NCI-H2171 treated with DMSO at 0.1 percent for 48 hours (cell line): ENCODE data around the gene ZNF155.
"Not testable (repeated sequence)": the region's sequence is repeated elsewhere in the genome, so short reads cannot be mapped to it uniquely, and the experiment has no call there.

Experiments used
- DNase-seq: peaks from one replicate; lab custom pipeline; 2025; lab: John Stamatoyannopoulos, UW

Gene ZNF155

DNA sequence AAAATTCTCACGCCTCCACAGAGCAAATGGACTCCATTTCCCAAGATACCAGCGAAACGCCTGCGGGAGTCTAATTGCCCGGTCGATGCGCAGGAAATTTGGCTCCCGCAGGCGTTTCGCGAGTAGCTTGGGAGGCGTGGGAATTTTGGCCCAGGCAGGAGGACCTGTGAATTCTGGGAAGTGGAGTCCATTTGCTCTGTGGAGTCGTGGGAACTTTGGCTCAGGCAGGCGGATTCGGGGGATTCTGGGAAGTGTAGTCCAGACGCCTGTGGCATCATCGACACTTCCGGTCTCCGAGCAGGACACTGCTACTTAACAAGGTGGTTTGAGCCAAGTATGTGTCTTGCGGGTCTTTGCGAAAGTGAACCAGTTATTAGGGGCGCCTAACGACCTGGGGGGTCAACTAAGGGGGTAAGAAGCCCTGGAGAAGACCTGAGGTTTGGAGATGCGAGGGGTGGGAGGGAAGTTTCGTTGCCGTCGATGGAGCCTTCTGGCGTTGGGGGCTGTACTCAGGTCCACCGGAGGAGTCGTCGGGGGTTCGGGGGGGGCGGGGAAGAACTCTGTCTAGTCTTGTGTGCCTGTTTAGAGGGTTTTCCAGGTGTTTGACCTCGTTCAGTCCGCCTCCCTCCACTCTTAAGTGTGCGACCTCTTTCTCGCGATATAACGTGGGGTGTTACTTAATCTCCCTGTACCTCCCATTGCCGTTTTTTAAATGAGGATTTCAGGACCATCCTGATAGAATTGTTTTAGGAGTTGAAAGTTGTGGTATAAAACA lies at the start of gene ZNF155:
Gene ZNF155, plus strand, starts transcription at position 277 of the 775 bp plus-strand sequence. CDS start 4,356 bp downstream, outside the sequence.
- peak; percentile 97 for DNase-seq

DNA sequence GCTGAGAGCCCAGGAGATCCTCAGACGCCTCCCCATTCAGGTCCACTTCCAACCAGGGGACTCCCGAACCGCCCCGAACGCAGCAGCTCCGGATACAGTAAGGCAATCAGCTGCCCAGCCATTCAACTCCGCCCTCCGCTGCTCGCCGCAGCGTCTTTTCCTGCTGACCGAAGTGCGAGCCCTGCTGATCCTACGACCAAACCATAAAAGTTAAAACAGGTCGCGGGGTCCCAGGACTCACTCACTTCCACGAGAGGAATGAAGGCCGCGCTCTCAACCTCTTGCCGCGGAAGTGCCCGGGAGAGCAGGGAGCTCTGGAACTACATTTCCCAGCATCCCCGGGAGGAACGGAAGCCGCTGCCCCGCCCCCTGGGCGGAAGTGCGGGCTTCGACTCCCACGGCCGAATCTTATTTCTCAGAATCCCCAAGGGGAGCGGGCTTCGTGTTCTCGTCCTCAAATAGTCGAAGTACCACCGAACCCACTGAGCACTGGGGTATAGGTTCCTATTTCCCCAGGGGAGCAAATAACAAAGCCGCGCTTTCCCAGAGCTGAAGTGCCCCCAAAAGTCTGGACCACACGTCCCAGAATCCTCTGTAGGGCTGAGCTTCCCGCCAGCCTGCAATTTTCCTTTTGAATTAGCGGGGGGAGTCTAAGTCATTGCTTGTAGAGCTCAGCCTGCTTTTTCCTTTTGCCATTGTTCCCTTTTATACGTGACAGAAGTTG lies 48.8 kb upstream of the ZNF155 start, which contains the start of gene ZNF45:
Gene ZNF45, minus strand, starts transcription at position 298 of the 724 bp plus-strand sequence. CDS start 13,097 bp downstream, outside the sequence.
- DNase-seq = peak; percentile 90

DNA sequence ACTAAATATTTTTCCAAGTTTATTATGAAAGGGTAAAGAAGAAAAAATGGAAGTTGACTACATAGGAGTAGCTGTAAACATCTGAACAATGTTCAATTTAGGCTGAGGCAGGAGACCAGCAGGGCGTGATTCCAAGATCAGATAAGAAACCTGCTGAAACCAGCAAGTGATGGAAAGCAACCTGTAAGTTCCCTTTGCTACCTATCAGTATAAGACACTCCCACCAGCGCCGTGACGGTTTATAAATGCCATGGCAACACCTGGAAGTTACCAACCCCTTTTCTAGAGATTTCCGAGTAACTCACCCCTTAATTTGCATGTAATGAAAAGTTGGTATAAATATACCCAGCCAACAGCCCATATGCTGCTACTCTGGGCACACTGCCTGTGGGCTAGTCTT lies 47.8 kb upstream of the ZNF155 start:
- DNase-seq = peak; percentile 4

DNA sequence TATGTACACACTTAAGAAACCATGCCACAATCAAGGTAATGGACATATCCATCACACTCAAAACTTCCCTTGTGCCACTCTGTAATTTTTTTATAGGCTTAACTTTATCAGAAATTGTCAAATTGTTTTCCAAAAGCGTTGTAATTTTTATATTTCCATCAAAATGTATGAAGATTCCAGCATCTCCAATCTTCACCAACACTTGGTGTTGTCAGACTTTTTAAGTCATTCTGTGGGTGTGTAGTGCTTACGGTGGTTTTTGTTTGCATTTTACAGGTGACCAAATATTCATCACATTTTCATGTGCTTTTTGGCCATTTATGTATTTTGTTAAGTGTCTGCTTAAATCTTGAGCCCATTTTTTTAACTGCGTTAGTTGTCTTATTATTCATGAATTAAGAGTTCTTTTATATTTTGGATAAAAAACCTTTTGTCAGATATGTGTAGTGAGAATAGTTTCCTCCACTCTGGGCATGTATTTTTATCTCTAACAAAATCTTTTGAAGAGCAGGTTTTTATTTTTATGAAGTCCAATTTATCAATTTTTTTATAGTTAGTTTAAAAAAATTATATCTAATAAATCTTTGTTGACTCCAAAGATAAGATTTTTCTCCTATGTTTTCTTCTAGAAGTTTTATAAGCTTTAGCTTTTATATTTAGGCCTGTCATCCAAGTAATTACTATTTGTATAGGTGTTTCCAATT lies 44.3 kb upstream of the ZNF155 start:
- DNase-seq = no peak

DNA sequence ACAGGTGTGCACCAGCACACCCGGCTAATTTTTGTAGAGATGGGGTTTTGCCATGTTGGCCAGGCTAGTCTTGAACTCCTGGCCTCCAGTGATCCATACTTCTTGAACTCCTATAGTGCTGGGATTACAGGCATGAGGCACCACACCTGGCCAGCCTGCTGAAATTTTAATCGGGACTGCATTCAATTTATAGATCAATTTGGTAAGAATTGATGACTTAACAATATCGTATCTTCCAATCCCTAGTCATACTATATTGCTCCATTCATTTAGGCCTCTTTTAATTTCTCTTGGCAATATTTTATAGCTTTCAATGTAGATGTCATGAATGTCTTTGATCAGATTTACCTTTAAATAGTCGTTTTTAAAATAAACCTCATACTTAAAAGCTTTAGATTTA lies 43.3 kb upstream of the ZNF155 start:
- DNase-seq = no peak

DNA sequence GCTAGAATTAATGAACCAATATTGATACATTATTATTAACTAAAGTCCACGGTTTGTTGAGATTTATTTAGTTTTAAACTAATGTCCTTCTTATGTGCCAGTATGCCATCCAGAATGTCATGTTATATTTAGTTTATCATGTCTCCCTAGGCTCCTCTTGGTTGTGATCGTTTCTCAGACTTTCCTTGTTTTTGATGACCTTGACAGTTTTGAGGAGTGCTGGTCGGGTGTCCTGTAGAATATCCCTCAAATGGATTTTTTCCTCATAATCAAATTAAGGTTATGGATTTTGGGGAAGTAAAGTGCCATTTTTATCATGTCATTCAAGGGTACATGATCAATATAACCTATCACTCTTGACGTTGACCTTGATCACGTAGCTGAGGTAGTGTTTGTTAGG lies 42.8 kb upstream of the ZNF155 start:
- DNase-seq = no peak

DNA sequence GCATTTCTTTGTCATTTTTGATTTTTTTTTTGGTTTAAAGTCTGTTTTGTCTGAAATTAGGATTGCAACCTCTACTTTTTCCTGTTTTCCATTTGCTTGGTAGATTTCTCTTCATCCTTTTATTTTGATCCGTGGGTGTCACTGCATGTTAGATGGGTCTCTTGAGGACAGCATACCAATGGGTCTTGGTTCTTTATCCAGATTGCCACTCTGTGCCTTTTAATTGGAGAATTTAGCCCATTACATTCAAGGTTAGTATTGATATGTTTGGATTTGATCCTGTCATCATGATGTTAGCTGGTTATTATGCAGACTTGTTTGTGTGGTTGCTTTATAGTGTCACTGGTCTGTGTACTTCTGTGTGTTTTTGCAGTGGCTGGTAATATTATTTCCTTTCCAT lies 36.6 kb upstream of the ZNF155 start:
- DNase-seq = not testable (repeated sequence)

DNA sequence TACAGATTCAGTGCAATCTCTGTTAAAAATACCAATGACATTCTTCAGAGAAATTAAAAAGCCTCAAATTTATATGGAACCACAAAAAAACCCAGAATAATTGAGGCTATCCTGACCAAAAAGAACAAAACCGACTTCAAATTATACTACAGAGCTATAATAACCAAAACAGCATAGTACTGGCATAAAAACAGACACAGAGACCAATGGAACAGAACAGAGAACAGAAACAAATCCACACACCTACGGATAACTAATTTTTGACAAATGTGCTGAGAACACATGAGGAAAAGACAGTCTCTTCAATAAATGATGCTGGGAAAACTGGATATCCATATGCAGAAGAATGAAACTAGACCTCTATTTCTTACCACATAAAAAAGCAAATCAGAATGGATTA lies 34.2 kb upstream of the ZNF155 start:
- DNase-seq = not testable (repeated sequence)

DNA sequence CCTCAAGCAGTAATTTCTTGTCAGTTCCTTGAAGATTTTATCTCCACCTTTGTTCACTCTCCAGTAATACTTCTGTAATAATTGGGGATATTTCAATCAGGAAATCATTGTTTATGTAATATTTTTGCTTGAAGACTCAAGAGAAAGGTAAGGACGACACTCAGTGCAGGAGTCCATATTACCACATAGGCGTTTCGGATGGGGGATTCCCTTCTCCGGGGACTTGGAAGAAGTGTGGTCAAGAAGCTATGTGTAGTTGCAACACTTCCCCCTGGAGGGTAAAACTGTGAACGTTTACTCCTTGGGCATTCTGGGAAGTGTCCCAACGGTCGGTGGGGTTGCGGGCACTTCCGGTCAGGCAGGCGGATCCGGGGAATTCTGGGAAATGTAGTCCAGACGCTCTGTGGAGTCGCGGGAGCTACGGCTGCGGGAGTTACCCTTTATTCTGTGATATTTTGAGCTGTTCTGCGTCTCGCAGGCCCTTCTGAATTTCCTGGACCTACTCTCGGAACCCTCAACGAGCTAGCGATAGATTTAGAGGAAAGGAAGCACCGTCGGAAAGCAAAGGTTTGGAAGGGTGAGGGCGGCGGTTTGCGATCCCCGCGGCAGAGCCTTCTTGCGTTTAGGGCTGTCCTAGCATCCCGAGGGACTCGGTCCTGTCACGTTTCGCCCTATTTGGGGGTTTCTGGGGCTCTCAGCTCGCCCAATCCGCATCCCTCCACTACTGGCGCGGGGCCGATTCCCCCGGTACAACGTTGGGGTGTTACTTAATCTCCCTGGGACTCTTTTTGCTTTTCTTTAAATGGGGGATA lies 32.9 kb upstream of the ZNF155 start, which contains the start of gene ZNF221:
Gene ZNF221, plus strand, starts transcription at position 395 of the 812 bp plus-strand sequence. CDS start 11,499 bp downstream, outside the sequence.
- peak; percentile 91 for DNase-seq

DNA sequence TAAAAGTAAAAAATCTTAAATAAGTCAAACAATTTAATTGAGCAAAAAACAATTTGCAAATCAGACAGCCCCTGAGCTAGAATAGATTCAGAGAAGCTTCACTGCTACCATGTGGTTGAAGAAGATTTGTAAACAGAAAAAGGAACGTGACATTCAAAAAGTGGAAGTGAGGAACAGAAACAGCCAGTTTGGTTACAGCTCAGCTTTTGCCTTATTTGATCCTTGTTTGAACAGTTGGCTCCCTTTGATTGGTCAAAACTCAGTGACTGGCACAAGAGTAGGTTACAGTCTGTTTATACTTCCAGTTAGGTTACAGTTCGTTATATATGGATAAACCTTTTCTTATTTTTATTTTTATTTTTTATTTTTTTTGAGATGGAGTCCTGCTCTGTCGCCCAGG lies 27.2 kb upstream of the ZNF155 start:
- no peak for DNase-seq

DNA sequence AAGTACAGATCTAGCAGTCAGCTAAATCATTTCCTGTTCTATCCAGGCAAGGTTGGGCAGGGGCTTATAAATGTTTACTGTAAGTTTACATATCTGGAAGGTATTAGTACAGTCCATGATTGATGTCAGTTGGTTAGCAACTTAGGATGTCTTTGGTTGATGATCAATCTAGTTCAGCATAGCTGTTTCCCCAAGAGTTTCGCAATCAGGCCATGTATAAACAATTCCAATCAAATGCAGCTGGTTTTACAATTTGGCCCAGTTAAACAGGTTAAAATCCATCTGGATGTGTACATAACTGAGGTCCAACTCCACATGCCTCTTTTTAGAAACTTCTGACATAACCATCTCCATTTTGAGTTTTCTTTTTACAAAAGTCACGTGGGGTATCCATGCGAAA lies 26.1 kb upstream of the ZNF155 start:
- no peak for DNase-seq

DNA sequence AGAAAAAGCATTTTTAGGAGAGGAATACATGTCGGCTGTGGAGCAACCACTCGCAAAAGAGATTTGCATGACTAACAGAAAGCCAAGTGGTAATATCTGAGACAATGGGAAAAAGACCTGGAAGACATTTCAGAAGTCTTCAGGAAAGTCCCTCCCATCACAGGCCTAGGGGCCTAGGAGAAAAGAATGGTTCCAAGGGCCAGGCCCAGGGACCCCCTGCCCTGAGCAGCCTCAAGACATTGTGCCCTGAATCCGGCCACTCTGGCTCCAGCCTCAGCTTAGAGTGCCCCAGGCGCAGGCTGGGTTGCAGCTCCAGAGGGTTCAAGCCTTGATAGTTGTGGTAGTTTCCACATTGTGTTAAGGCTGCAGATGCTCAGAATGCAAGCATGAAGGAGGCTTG lies 23.6 kb upstream of the ZNF155 start:
- no peak for DNase-seq

DNA sequence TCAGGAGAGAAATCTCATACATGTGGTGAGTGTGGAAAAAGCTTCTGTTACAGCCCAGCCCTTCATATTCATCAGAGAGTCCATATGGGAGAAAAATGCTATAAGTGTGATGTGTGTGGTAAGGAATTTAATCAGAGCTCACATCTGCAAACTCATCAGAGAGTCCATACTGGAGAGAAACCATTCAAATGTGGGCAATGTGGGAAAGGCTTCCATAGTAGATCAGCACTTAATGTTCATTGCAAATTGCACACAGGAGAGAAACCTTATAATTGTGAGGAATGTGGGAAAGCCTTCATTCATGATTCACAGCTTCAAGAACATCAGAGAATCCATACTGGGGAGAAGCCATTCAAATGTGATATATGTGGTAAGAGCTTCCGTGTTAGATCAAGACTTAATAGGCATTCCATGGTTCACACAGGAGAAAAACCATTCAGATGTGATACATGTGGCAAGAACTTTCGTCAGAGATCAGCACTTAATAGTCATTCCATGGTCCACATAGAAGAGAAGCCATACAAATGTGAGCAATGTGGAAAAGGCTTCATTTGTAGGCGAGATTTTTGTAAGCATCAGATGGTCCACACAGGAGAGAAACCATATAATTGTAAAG lies 17.8 kb upstream of the ZNF155 start:
- DNase-seq = no peak

DNA sequence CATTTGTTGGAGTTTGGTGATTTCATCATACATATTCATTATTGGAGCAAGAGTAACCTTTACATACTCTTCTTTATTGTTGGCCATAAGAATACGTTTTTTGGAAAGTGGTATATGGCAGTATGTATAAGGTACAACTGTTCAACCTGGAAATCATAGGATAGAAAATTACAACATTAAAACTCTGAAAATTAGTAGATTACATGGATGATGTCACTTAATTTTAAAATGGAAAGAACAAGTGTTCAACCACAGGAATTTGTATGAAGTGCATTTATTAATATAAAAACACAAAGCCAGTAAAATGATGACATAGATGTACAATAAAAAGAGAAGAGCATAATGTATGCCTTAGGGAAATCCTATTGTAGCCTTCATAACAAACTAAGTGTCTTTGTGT lies 7.3 kb upstream of the ZNF155 start:
- DNase-seq = no peak

DNA sequence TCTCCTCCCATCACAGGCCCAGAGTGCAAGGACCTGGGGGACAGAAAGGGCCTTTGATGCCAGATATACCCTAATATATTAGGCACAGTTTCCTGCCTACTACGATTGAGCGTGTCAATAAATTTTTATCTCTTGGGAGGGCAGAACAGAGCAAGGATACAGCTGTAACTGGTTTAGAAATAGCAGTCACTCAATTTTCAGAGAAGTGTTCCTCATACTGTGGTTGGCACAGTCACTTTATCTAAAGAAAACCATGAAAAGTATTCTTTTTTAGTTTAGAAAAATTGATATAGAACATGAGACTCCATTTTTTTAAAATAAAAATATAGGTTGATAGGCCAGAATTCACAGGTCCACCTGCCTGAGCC lies 460 bp upstream of the ZNF155 start:
- DNase-seq = no peak

DNA sequence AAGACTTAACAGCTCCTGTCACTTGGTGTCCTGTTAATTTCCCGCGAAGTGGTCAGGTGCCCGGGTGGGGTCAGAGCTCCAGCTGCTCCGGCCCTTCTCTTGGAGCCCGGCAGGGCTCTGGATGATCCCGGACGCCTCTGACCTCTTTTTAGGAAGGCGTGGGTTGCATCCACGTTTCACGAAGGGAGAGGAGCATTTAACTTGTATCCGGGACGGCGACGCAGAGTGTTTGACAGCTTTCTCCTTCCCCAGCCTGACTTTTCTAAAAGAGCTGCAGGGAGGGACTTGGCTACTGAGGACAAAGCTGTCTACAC lies 656 bp downstream of the ZNF155 start:
- DNase-seq = no peak

DNA sequence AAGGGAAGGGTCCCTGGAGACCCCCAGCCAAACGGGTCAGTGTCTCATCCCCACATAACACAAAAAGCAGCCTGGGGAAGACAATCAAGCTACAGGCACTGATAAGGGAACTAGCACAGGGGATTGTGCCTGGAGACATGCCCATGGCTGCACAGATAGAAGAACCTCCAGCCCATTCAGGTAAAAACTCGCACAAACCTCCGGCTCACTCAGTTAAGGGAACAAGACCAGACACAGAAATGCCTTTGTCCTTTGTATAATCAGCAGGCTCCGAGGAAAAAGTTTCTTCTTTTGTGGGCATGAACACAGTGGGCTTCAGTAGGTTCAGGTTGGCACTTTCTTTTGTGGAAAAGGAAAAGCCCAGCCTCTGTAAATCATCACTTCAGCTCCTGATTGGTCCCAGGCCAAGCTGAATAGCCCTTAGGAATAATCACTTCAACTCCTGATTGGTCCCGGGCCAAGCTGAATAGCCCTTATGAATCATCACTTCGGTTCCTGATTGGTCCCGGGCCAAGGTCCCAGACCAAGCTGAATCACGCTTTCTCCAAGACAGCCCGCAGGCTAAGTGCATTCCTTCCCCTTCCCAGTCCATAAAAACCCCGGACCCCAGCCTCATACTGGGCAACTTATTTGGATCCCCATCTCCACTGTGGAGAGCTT lies 13.8 kb downstream of the ZNF155 start:
- DNase-seq = no peak

DNA sequence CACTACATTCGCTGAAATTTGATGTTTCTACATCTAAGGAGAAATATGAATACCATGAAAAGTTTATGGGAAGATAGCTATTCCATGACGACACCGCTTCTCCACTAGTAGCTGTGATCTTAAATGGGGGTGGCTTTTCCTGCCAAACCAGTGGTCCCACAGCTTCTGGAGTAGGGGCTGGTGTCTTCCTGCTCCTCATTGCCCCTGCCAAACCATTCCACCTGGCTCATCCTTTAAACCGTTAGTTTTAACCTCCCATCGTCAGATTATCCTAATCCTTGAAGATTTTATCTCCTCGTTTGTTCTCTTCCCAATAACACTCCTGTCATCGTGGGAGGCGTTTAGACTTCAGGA lies 18.2 kb downstream of the ZNF155 start:
- no peak for DNase-seq

DNA sequence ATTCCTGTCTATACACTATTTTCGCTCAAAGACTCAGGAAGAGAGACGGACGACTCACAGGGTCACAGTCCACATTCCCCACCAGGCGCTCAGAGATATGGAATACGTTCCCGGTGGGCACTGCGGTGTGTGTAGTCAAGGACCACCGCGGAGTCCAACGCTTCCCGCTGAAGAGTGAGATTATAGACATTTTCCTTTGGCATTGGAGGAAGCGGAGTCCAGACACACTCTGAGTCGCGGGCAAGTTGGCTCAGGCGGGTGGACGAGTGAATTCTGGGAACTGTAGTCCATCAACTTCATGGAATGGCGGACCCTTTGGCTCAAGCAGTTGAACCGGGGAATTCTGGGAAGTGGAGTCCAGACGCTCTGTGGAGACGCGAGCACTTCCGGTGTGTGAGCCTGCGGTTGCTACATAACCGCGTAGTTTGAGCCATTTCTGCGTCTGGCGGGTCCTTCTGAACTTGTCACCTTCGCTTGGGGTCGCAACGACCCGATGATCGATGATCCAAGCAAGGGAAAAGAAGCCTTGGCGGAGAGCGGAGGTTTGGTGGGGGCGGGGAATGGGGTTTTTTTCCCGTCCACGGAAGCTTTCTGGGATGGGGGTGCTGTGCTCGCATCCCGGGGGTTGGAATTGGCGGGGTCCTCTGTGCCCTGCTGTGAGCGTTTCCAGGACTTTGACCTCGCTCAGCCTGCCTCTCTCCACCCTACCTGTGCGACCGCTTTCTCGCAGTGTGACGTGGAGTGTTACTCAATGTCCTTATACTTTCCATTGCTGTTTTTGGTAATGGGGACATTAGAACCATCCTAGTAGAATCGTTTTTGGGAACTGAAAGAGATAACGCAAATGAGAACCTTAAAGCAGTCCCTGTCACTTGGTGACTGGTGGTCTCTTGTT lies 18.8 kb downstream of the ZNF155 start, which contains the start of gene ZNF230:
Gene ZNF230, plus strand, starts transcription at position 392 of the 895 bp plus-strand sequence. CDS start 4,122 bp downstream, outside the sequence.
- DNase-seq = peak; percentile 96
